Suprapubic skin (tissue), 4 donors: Measurements from ENCODE around the gene GPR176.

Experiments used
- CTCF ChIP-seq, 2 donors: fragments of 200-600 bp in 1 of 2; fragments of 450-650 bp in 1 of 2; sonication (generic) in 1 of 2; IDR thresholded peaks; one replicate each; pipeline ENCODE4 v1.5.1; 2016 to 2019; ENCODE audit warnings: antibody characterized with exemption in 2 of 2, mild to moderate bottlenecking in 1 of 2, moderate library complexity in 1 of 2
- EP300 ChIP-seq: sonication (generic); formaldehyde crosslinking; IDR thresholded peaks from one replicate; pipeline ENCODE4 v1.6.1; 2017; ENCODE audit warnings: antibody characterized with exemption
- POLR2A ChIP-seq, 2 donors: fragments of 450-650 bp; IDR thresholded peaks; one replicate each; pipeline ENCODE4 v1.6.1; 2017; ENCODE audit warnings: antibody characterized with exemption in 2 of 2, mild to moderate bottlenecking in 2 of 2, moderate library complexity in 2 of 2
- POLR2AphosphoS5 ChIP-seq, 3 donors: sonication (generic); formaldehyde crosslinking; IDR thresholded peaks; one replicate each; pipeline ENCODE4 v1.6.1; 2017; ENCODE audit warnings: antibody characterized with exemption in 3 of 3

GRCh38 chr15:39868396-39868795, 51.7 kb downstream of the GPR176 start:
- TF ChIP-seq CTCF (IDR thresholded peaks at IDR 0.05) (no peak), POLR2A (IDR thresholded peaks at IDR 0.05) (no peak), POLR2AphosphoS5 (IDR thresholded peaks at IDR 0.05) (no peak), EP300 (no peak)
